C4-2B (cell line): ENCODE data around the gene KANK2.

Experiments
- H3K27ac ChIP-seq: fragments of 450-650 bp; 2 replicates; pipeline ENCODE4 v1.5.1; 2017
- ZFX ChIP-seq: fragments of 450-650 bp; IDR thresholded peaks from 2 replicates; pipeline ENCODE4 v1.6.1; 2017
- TF ChIP-seq, protein P1 (sequence below): fragments of 450-650 bp; conservative IDR thresholded peaks from 2 replicates; pipeline ENCODE4 v1.5.1; 2017; ENCODE audit warnings: mild to moderate bottlenecking

Gene KANK2

GRCh38 chr19:11141937-11142527 is 55.3 kb downstream of the KANK2 start:
- no peak overlapping the region for H3K27ac ChIP-seq
- TF ChIP-seq ZFX: no peak
- TF ChIP-seq, protein P1, sequence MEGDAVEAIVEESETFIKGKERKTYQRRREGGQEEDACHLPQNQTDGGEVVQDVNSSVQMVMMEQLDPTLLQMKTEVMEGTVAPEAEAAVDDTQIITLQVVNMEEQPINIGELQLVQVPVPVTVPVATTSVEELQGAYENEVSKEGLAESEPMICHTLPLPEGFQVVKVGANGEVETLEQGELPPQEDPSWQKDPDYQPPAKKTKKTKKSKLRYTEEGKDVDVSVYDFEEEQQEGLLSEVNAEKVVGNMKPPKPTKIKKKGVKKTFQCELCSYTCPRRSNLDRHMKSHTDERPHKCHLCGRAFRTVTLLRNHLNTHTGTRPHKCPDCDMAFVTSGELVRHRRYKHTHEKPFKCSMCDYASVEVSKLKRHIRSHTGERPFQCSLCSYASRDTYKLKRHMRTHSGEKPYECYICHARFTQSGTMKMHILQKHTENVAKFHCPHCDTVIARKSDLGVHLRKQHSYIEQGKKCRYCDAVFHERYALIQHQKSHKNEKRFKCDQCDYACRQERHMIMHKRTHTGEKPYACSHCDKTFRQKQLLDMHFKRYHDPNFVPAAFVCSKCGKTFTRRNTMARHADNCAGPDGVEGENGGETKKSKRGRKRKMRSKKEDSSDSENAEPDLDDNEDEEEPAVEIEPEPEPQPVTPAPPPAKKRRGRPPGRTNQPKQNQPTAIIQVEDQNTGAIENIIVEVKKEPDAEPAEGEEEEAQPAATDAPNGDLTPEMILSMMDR: no peak

DNA sequence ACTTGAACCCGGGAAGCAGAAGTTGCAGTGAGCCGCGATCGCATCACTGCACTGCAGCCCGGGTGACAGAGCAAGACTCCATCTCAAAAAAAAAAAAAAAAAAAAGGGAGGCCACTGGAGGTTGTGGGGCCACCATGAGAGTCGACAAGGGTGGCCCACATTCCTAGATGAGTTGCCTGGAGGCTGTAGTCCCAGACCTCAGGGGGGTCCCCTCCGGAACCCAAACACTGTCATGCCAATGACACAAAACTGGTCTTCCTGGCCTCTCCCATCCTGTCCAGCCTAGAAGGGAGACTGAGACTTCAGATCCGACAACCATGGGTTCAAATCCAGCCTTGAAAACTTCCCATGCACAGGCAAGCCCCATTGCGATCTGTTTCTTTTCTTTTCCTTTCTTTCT is 56.4 kb downstream of the KANK2 start:
- TF ChIP-seq, protein P1: no peak
- no peak for TF ChIP-seq ZFX
- no peak overlapping the region; the same call in 1 of the 2 replicates for H3K27ac ChIP-seq

GRCh38 chr19:11140023-11140538 is 57.3 kb downstream of the KANK2 start:
- H3K27ac ChIP-seq: peak overlapping the region; percentile 4; the same call in 1 of the 2 replicates

GRCh38 chr19:11138601-11139300 is 58.6 kb downstream of the KANK2 start:
- TF ChIP-seq ZFX: no peak
- TF ChIP-seq, protein P1: no peak

GRCh38 chr19:11137542-11138384 is 59.6 kb downstream of the KANK2 start:
- peak overlapping the region; percentile 40 for H3K27ac ChIP-seq
- TF ChIP-seq ZFX: no peak
- TF ChIP-seq, protein P1: peak; percentile 87

More at GRCh38 chr19:11138601-11139300, 58.6 kb downstream of the KANK2 start:
- H3K27ac ChIP-seq: peak overlapping the region; percentile 40; the same call in 1 of the 2 replicates

DNA sequence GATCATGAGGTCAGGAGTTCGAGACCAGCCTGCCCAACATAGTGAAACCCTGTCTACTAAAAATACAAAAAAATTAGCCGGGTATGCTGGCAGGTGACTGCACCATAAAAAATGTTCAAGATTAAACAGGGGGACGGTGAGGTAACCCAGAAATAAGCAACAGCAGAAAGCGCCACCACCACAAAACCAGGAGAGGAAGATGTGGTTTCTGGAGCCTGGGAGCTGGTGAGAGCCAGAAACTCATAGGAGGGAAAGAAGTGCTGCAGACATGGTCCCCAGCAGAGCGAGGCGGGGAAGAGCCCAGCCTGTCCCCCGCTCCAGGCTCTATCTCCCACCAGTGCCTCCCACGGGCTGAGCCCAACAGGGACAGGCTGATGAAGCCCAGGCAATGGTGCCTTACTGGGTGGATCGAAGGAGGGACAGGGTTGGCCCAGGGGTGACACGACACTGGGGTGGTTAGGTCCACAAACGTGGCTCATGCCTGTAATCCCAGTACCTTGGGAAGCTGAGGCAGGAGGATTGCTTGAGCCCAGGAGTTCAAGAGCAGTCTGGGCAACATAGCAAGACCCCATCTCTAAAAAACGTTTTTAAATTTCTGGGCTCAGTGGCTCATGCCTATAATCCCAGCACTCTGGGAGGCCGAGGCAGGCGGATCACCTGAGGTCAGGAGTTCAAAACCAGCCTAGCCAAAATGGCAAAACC is 60.8 kb downstream of the KANK2 start:
- TF ChIP-seq, protein P1: no peak
- no peak for TF ChIP-seq ZFX
- no peak overlapping the region for H3K27ac ChIP-seq

DNA sequence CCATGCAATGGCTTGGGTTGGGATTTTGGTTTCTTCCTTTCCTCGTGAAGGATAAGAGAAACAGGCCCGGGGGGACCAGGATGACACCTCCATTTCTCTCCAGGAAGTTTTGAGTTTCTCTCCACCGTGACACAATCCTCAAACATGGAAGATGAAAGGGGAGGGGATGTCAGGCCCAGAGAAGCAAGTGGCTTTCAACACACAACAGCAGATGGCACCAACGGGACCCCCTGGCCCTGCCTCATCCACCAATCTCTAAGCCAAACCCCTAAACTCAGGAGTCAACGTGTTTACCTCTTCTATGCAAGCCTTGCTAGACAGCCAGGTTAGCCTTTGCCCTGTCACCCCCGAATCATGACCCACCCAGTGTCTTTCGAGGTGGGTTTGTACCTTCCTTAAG is 65.9 kb downstream of the KANK2 start:
- TF ChIP-seq, protein P1: no peak
- no peak for TF ChIP-seq ZFX
- H3K27ac ChIP-seq: no peak overlapping the region
